ENCODE data around the gene CLASRP. TPM values are rescaled to one million over a fixed set of nuclear protein-coding genes. Genes with fewer than 3 reads are reported as not detected.
"Not testable (repeated sequence)": the region's sequence is repeated elsewhere in the genome, so short reads cannot be mapped to it uniquely, and the experiment has no call there.

Gene CLASRP
- total RNA-seq, 4 donors from 2014 or later, result 28.8 to 121 (median 91.5) TPM

- Histone ChIP-seq H3K27me3 (no peaks in the 10 kb centered on the region), H3K4me1 (peaks cover 40 to 46% of the 10 kb centered on the region in 2 donors), H3K4me3 (no peak overlapping the region), H3K36me3 (no peaks in the 10 kb centered on the region), H3K27ac (peak overlapping the region in 3 of 4 donors; percentile 43 to 74 (median 56)), H3K9me3 (no peaks in the 10 kb centered on the region)
- in situ Hi-C loops (cut with MboI; ENCODE audit: low sequenced_read_pairs in 4 of 4) (no loop called here), intact Hi-C loops (cut with DNase I; ENCODE audit: low total_unique reads) (no loop called here)
- DNase-seq (no peak), ATAC-seq (no peak)
- no peak for TF ChIP-seq POLR2A (IDR thresholded peaks at IDR 0.05)
- TF ChIP-seq, protein P1, sequence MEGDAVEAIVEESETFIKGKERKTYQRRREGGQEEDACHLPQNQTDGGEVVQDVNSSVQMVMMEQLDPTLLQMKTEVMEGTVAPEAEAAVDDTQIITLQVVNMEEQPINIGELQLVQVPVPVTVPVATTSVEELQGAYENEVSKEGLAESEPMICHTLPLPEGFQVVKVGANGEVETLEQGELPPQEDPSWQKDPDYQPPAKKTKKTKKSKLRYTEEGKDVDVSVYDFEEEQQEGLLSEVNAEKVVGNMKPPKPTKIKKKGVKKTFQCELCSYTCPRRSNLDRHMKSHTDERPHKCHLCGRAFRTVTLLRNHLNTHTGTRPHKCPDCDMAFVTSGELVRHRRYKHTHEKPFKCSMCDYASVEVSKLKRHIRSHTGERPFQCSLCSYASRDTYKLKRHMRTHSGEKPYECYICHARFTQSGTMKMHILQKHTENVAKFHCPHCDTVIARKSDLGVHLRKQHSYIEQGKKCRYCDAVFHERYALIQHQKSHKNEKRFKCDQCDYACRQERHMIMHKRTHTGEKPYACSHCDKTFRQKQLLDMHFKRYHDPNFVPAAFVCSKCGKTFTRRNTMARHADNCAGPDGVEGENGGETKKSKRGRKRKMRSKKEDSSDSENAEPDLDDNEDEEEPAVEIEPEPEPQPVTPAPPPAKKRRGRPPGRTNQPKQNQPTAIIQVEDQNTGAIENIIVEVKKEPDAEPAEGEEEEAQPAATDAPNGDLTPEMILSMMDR (IDR thresholded peaks at IDR 0.05 in 4 of 5, conservative IDR thresholded peaks at IDR 0.05 in 1 of 5), result no peak
Observed at GRCh38 chr19:45117671-45118070, 78.8 kb downstream of the CLASRP start.

DNA sequence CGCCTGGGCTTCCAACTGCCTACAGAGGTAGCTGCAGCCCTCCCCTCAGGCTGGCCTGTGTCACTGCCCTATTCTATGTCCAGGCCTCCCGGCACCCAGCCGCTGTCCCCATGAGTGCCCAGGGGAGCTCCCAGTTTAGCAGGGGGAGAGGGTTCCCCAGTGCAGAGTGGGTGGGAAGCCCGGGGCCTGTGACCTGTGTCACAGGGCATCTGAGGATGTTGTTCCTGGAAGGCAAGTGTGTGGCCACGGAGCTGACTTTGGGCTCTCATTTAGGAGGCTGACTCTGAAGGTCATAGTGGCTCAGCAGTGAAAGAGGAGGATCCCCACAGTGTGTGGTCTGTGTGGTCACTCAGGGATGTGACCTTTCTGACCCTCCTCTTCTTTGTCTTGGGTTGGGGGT lies 79.3 kb downstream of the CLASRP start:
- Histone ChIP-seq H3K4me3 (no peak overlapping the region), H3K4me1 (peaks cover 40 to 46% of the 10 kb centered on the region in 2 donors), H3K36me3 (no peaks in the 10 kb centered on the region), H3K9me3 (no peaks in the 10 kb centered on the region), H3K27ac (peak overlapping the region; percentile 41 to 74 (median 50)), H3K27me3 (no peaks in the 10 kb centered on the region)
- in situ Hi-C loops (cut with MboI; ENCODE audit: low sequenced_read_pairs in 4 of 4) (no loop called here), intact Hi-C loops (cut with DNase I; ENCODE audit: low total_unique reads) (no loop called here)
- no peak for TF ChIP-seq POLR2A (IDR thresholded peaks at IDR 0.05)
- TF ChIP-seq, protein P1 (IDR thresholded peaks at IDR 0.05 in 4 of 5, conservative IDR thresholded peaks at IDR 0.05 in 1 of 5), result no peak
- DNase-seq (no peak), ATAC-seq (no peak)

DNA sequence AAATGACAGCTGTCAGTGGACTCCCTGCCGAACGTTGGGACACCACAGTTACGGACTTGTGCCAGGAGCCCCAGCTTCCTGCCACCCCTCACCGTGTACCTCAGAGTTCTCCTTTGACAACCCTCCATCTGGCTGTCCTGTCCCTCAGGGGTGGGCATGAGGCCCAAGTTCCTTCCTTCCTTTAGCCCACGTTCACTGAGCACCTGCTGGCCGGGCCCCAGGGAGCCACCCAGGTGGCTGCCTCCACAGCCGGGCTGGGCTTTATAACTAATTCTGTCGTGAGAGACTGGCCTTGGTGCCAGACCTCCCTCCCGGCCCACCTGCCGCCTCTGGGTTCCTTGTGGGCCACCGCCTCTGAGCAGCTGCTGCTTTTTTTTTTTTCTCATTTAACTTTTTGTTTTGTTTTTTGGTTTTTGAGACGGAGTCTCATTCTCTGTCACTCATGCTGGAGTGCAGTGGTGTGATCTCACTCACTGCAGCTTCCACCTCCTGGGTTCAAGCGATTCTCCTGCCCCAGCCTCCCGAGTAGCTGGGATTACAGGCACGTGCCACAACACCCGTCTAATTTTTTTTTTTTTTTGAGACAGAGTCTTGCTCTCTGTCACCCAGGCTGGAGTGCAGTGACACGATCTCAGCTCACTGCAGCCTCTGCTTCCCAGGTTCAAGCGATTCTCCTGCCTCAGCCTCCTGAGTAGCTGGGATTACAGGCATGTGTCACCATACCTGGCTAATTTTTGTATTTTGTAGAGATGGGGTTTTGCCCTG lies 79.9 kb downstream of the CLASRP start:
- peak in 1 of 2 donors; percentile 3 for ATAC-seq
- H3K4me3 ChIP-seq; DNase-seq; H3K27me3 ChIP-seq; H3K36me3 ChIP-seq; intact Hi-C loops (cut with DNase I; ENCODE audit: low total_unique reads); H3K9me3 ChIP-seq; in situ Hi-C loops (cut with MboI; ENCODE audit: low sequenced_read_pairs in 4 of 4): not testable (repeated sequence)
- Histone ChIP-seq H3K27ac (peak overlapping the region; percentile 41 to 74 (median 50)), H3K4me1 (peaks cover 40 to 46% of the 10 kb centered on the region in 2 donors)

DNA sequence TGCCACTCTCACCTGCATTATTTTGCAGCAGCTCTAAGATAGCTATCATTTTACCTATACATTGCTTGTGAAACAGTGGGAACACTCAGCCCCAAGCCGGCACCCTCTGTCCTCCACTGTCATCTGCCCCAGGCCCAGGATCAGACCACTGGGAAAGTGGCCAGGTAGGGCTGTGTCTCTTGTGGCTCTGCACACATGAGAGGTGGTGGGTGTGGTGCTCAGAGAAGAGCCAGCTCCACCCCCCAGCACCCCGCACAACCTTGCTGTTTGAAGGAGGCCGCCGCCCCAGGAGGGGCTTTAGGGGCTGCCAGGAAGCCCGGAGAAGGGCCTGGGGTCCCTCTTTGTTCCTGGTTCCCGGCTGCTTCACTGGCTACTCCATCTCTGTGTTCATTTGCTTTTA lies 80.7 kb downstream of the CLASRP start:
- no peak for ATAC-seq
- intact Hi-C loops (cut with DNase I; ENCODE audit: low total_unique reads), result no loop called here
- in situ Hi-C loops (cut with MboI; ENCODE audit: low sequenced_read_pairs in 4 of 4), result no loop called here
- TF ChIP-seq POLR2A (IDR thresholded peaks at IDR 0.05), result no peak
- TF ChIP-seq, protein P1 (IDR thresholded peaks at IDR 0.05 in 4 of 5, conservative IDR thresholded peaks at IDR 0.05 in 1 of 5), result no peak
- Histone ChIP-seq H3K9me3 (no peaks in the 10 kb centered on the region), H3K36me3 (no peaks in the 10 kb centered on the region), H3K4me1 (peaks cover 36 to 46% of the 10 kb centered on the region in 2 donors), H3K4me3 (no peak overlapping the region), H3K27ac (no peak overlapping the region), H3K27me3 (no peaks in the 10 kb centered on the region)
- no peak for DNase-seq

Other genes with a start within 250 kb of the CLASRP start
- gene BCAM, start 229.9 kb upstream of the CLASRP start, total RNA-seq, result 10 to 100 TPM; 10.2 to 24.6 (median 23.6) TPM
- gene NECTIN2, start 192.7 kb upstream of the CLASRP start, total RNA-seq, result 10 to 100 TPM; 10.3 to 20.8 (median 16.7) TPM
- 100 to 1,000 TPM in 1 of 4 donors, 10 to 100 TPM in 3; 75.1 to 148 (median 86.0) TPM for gene TOMM40, start 147.8 kb upstream of the CLASRP start, total RNA-seq
- 10 to 100 TPM; 18.9 to 36.5 (median 29.1) TPM for gene APOE, start 133.2 kb upstream of the CLASRP start, total RNA-seq
- 10 to 100 TPM in 1 of 4 donors, 1 to 10 TPM in 3; 1.1 to 18.7 (median 7.9) TPM for gene APOC1, start 124.4 kb upstream of the CLASRP start, total RNA-seq
- not detected for gene APOC4, start 96.8 kb upstream of the CLASRP start, total RNA-seq
- gene APOC2, start 93.0 kb upstream of the CLASRP start, total RNA-seq, result 10 to 100 TPM in 1 of 4 donors, 1 to 10 TPM in 1, not detected in 2; 8.9 to 24.0 TPM
- gene CLPTM1, start 83.7 kb upstream of the CLASRP start, total RNA-seq, result 100 to 1,000 TPM in 1 of 4 donors, 10 to 100 TPM in 3; 61.3 to 116 (median 89.4) TPM
- gene RELB, start 37.6 kb upstream of the CLASRP start, total RNA-seq, result 10 to 100 TPM in 3 of 4 donors, 1 to 10 TPM in 1; 8.4 to 21.5 (median 12.9) TPM
- gene ZNF296, start 37.4 kb downstream of the CLASRP start, total RNA-seq, result not detected
- gene GEMIN7, start 40.2 kb downstream of the CLASRP start, total RNA-seq, result 10 to 100 TPM; 18.6 to 33.4 (median 27.9) TPM
- 10 to 100 TPM; 30.5 to 51.1 (median 39.7) TPM for gene PPP1R37, start 54.1 kb downstream of the CLASRP start, total RNA-seq
- gene NKPD1, start 121.9 kb downstream of the CLASRP start, total RNA-seq, result under 1 TPM in 1 of 4 donors, not detected in 3; 0.16 TPM
- gene TRAPPC6A, start 139.2 kb downstream of the CLASRP start, total RNA-seq, result 10 to 100 TPM; 18.4 to 29.2 (median 24.8) TPM
- 10 to 100 TPM in 1 of 4 donors, 1 to 10 TPM in 3; 1.9 to 14.9 (median 5.8) TPM for gene BLOC1S3, start 139.7 kb downstream of the CLASRP start, total RNA-seq
- gene EXOC3L2, start 206.4 kb downstream of the CLASRP start, total RNA-seq, result under 1 TPM in 2 of 4 donors, not detected in 2; 0.46 to 0.55 TPM
- 10 to 100 TPM; 12.2 to 42.5 (median 22.1) TPM for gene MARK4, start 212.2 kb downstream of the CLASRP start, total RNA-seq

Measured in gastrocnemius medialis (tissue), 4 donors.